ENCODE data around the gene KIAA1671. TPM values are rescaled to one million over a fixed set of nuclear protein-coding genes. Genes with fewer than 3 reads are reported as not detected.
A peak's percentile ranks its signal among the peaks of the same experiment; 100 is the strongest.

The KIAA1671 gene
- total and polyA plus RNA-seq, 2 of the 13 experiments (the other 11 are each of a cell fraction or from before 2014, with no cell fraction given) = 13.5 to 13.6 TPM

DNA sequence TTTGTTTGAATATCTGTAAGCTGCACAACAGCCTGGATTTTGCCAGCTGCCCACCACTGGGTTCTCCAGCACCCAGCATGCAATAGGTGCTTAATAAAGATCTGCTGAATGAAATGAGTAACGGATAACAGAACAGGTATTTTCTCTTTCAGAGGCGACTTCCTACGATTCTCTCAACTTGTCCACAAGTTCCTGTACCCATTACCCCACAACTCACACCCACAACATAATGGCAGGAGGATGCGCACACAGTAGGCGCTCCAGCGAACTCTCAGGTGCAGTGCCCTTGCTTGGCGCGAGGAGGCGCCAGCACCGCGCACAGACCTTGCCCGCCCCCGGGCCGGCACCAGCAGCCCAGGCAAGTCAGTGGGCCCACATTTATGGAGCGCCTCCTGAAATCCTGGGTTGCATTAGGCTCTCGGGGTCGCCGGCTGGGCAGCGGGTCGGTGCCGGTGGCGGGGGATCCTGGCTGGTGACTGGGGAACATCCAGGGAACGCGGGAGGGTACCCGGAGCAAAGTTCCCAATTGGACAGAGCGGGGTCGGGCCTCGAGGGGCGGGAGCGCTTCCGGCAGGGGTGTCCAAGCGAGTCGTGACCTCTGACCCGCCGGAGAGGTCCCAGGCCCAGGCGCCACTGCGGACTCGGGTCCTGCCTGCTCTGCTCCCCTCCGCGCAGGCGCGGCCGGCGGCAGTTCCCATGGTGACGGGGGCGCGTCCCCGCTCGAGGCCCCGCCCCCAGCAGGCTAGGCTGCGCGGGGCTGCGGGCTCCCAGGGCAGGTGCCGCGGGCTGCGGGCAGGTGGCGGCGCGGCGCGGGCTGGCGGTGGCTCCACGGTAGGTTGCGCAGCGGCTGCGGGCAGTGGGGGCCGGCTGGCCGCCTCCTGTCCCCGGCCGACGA, at the start of gene KIAA1671 (continued):
- TF ChIP-seq FOXM1 (CRISPR knock-in tag; IDR thresholded peaks at IDR 0.05) (no peak), NBN (conservative IDR thresholded peaks at IDR 0.05) (no peak), HIC2 (CRISPR knock-in tag; IDR thresholded peaks at IDR 0.05; ENCODE audit: low read depth) (no peak; the same call in 1 of the 2 replicates), ZC3H4 (CRISPR knock-in tag; IDR thresholded peaks at IDR 0.05; ENCODE audit: borderline replicate concordance) (no peak), ZNF746 (CRISPR knock-in tag; IDR thresholded peaks at IDR 0.05) (0 out of 2 replicates have a peak, but pooled peaks have one; percentile 22), TP53 (CRISPR knock-in tag; conservative IDR thresholded peaks at IDR 0.05) (no peak), CEBPB (IDR thresholded peaks at IDR 0.05; ENCODE audit: borderline replicate concordance, low read depth, low read length) (no peak), ZNF792 (CRISPR knock-in tag; IDR thresholded peaks at IDR 0.05) (peak; percentile 25; the same call in 1 of the 2 replicates), ZNF737 (CRISPR knock-in tag; IDR thresholded peaks at IDR 0.05; ENCODE audit: borderline replicate concordance) (no peak), NRL (CRISPR knock-in tag; IDR thresholded peaks at IDR 0.05; ENCODE audit: borderline replicate concordance) (no peak), ZNF547 (CRISPR knock-in tag; IDR thresholded peaks at IDR 0.05) (peak; percentile 62; the same call in 1 of the 2 replicates), POGK (CRISPR knock-in tag; conservative IDR thresholded peaks at IDR 0.05) (peak; percentile 41; the same call in 1 of the 2 replicates), TCF12 (IDR thresholded peaks at IDR 0.05) (no peak), TCF12 (CRISPR knock-in tag; IDR thresholded peaks at IDR 0.05) (no peak), FUBP1 (CRISPR knock-in tag; IDR thresholded peaks at IDR 0.05; ENCODE audit: borderline replicate concordance) (no peak), ZNF883 (CRISPR knock-in tag; IDR thresholded peaks at IDR 0.05; ENCODE audit: not compliant biosample characterization) (no peak), FOXK1 (CRISPR knock-in tag; IDR thresholded peaks at IDR 0.05; ENCODE audit: borderline replicate concordance, low read depth) (no peak), TRIM24 (CRISPR knock-in tag; IDR thresholded peaks at IDR 0.05) (no peak), RFX1 (IDR thresholded peaks at IDR 0.05) (peak; percentile 96), ZMYM3 (CRISPR knock-in tag; IDR thresholded peaks at IDR 0.05) (peak; percentile 85)
- TF ChIP-seq, protein P1, sequence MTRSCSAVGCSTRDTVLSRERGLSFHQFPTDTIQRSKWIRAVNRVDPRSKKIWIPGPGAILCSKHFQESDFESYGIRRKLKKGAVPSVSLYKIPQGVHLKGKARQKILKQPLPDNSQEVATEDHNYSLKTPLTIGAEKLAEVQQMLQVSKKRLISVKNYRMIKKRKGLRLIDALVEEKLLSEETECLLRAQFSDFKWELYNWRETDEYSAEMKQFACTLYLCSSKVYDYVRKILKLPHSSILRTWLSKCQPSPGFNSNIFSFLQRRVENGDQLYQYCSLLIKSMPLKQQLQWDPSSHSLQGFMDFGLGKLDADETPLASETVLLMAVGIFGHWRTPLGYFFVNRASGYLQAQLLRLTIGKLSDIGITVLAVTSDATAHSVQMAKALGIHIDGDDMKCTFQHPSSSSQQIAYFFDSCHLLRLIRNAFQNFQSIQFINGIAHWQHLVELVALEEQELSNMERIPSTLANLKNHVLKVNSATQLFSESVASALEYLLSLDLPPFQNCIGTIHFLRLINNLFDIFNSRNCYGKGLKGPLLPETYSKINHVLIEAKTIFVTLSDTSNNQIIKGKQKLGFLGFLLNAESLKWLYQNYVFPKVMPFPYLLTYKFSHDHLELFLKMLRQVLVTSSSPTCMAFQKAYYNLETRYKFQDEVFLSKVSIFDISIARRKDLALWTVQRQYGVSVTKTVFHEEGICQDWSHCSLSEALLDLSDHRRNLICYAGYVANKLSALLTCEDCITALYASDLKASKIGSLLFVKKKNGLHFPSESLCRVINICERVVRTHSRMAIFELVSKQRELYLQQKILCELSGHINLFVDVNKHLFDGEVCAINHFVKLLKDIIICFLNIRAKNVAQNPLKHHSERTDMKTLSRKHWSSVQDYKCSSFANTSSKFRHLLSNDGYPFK (CRISPR knock-in tag; IDR thresholded peaks at IDR 0.05; ENCODE audit: borderline replicate concordance) = peak; percentile 51; the same call in 1 of the 2 replicates
